Spleen (tissue), 7 donors: ENCODE measurements around the gene PRND.

Experiments
- POLR2A ChIP-seq, 3 donors: fragments of 450-650 bp; IDR thresholded peaks; one replicate each; pipeline ENCODE4 v1.5.1; 2017; ENCODE audit warnings: antibody characterized with exemption in 3 of 3, mild to moderate bottlenecking in 1 of 3
- POLR2AphosphoS5 ChIP-seq, 3 donors: sonication (generic); formaldehyde crosslinking; IDR thresholded peaks; one replicate each; pipeline ENCODE4 v1.5.1; 2017; ENCODE audit warnings: antibody characterized with exemption in 3 of 3
- TF ChIP-seq, protein P1 (sequence below), 11 experiments: fragments of 200-600 bp in 7 of 11; fragments of 450-650 bp in 4 of 11; sonication (generic) in 4 of 11; IDR thresholded peaks in 8 of 11; conservative IDR thresholded peaks in 3 of 11; 1 replicate in 7 of 11; 2 replicates in 4 of 11; pipeline versions ENCODE4 v1.4.0 to v1.8.0; 2016 to 2021; ENCODE audit warnings: antibody characterized with exemption in 11 of 11, inconsistent platforms in 4 of 11, mild to moderate bottlenecking in 1 of 11
- donor health status: DM: no; HTN: no; CAD: no; lungs with moderate emphysema.
- donor health status: DM: no; HTN: no; CAD: no.
- donor health status: DM: no; HTN: no; CAD: no.

DNA sequence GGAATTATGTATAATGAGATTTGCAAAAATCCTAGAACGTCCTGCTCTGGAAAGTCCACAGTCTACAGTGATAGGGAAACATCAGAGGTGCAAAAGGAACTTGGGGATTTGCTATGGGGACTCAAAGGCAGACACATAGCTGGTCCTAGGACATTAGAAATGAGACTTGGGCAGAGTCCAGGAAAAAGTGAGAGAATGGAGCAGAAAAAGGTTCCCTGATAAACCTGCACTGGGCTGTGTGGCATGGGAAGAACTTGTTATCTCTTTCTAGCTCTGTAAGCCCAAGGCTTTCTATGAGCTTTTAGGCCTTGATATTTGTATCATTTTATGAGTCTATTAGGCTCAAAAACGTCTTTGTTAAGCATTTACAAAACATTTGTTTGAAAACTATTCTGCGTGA lies 15.2 kb downstream of the PRND start:
- TF ChIP-seq, protein P1, sequence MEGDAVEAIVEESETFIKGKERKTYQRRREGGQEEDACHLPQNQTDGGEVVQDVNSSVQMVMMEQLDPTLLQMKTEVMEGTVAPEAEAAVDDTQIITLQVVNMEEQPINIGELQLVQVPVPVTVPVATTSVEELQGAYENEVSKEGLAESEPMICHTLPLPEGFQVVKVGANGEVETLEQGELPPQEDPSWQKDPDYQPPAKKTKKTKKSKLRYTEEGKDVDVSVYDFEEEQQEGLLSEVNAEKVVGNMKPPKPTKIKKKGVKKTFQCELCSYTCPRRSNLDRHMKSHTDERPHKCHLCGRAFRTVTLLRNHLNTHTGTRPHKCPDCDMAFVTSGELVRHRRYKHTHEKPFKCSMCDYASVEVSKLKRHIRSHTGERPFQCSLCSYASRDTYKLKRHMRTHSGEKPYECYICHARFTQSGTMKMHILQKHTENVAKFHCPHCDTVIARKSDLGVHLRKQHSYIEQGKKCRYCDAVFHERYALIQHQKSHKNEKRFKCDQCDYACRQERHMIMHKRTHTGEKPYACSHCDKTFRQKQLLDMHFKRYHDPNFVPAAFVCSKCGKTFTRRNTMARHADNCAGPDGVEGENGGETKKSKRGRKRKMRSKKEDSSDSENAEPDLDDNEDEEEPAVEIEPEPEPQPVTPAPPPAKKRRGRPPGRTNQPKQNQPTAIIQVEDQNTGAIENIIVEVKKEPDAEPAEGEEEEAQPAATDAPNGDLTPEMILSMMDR (IDR thresholded peaks at IDR 0.05 in 8 of 11, conservative IDR thresholded peaks at IDR 0.05 in 3 of 11), result no peak
- TF ChIP-seq POLR2A (IDR thresholded peaks at IDR 0.05) (no peak), POLR2AphosphoS5 (IDR thresholded peaks at IDR 0.05) (no peak)
